HFFc6 (cell line): ENCODE results near the gene KRTAP5-4. TPM values are rescaled to one million over a fixed set of nuclear protein-coding genes. Genes with fewer than 3 reads are reported as not detected.

ENCODE experiments used
- DNase-seq: peaks from one replicate; pipeline ENCODE4 v3.0.0-alpha.2; 2018
- H3K27ac Mint-ChIP-seq: 2 replicates; pipeline ENCODE4 v1.8.0; 2020; ENCODE audit warnings: mild to moderate bottlenecking, mixed read lengths
- H3K27me3 Mint-ChIP-seq: 2 replicates; pipeline ENCODE4 v1.8.0; 2021; ENCODE audit warnings: mild to moderate bottlenecking, moderate library complexity, mixed read lengths; ENCODE audit not compliant: insufficient read depth
- H3K36me3 Mint-ChIP-seq: 2 replicates; pipeline ENCODE4 v1.8.0; 2021; ENCODE audit warnings: low read depth, mixed read lengths
- H3K4me1 Mint-ChIP-seq: 2 replicates; pipeline ENCODE4 v1.8.0; 2020; ENCODE audit warnings: low read depth, mixed read lengths
- H3K4me3 Mint-ChIP-seq: 2 replicates; pipeline ENCODE4 v1.8.0; 2020; ENCODE audit warnings: mild to moderate bottlenecking, moderate library complexity, mixed read lengths
- H3K9me3 Mint-ChIP-seq: 2 replicates; pipeline ENCODE4 v1.8.0; 2020; ENCODE audit warnings: mild to moderate bottlenecking, mixed read lengths
- total RNA-seq, 6 experiments: library from RNA; stranded (reverse); fragmentation: NEBNext Ultra II Directional; extraction: Animal tissue kit (Norgen Biotek cat#: 25700); gene quantifications; 2 replicates in 1 of 6; 3 replicates in 5 of 6; pipeline ENCODE4 v1.2.3, GENCODE V29; 2021
- TF ChIP-seq, protein P1 (sequence below): fragments of 200-600 bp; sonication (generic); IDR thresholded peaks from 2 replicates; pipeline ENCODE4 v1.5.0; 2021; ENCODE audit warnings: antibody characterized with exemption, mild to moderate bottlenecking

The KRTAP5-4 gene
- total RNA-seq, 6 experiments from 2014 or later: not detected

DNA sequence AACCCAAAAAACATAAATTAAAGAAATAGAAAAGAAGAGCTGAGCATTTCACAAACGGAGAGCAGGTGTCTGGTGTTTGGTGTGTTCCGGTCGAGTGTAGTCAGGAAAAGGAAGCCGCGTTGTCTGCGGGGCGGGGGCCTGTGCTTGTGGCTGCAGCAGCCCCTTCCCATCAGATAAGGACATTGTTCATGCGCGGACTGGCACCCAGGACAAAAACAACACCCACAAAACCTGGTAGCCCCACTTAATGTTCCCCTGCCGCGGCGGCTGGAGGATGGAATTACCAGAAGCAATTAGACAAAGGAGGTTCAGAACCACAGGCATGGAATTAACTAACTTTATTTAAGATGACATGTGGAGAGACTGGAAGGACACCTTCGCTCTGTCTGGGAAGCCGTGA, 37.6 kb upstream of the KRTAP5-4 start:
- Mint-ChIP-seq H3K9me3 (no peaks in the 10 kb centered on the region), H3K4me1 (no peaks in the 10 kb centered on the region), H3K36me3 (no peaks in the 10 kb centered on the region), H3K4me3 (no peak overlapping the region), H3K27me3 (peaks cover 47% of the 10 kb centered on the region), H3K27ac (no peak overlapping the region)
- DNase-seq: no peak
- TF ChIP-seq, protein P1, sequence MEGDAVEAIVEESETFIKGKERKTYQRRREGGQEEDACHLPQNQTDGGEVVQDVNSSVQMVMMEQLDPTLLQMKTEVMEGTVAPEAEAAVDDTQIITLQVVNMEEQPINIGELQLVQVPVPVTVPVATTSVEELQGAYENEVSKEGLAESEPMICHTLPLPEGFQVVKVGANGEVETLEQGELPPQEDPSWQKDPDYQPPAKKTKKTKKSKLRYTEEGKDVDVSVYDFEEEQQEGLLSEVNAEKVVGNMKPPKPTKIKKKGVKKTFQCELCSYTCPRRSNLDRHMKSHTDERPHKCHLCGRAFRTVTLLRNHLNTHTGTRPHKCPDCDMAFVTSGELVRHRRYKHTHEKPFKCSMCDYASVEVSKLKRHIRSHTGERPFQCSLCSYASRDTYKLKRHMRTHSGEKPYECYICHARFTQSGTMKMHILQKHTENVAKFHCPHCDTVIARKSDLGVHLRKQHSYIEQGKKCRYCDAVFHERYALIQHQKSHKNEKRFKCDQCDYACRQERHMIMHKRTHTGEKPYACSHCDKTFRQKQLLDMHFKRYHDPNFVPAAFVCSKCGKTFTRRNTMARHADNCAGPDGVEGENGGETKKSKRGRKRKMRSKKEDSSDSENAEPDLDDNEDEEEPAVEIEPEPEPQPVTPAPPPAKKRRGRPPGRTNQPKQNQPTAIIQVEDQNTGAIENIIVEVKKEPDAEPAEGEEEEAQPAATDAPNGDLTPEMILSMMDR: no peak

DNA sequence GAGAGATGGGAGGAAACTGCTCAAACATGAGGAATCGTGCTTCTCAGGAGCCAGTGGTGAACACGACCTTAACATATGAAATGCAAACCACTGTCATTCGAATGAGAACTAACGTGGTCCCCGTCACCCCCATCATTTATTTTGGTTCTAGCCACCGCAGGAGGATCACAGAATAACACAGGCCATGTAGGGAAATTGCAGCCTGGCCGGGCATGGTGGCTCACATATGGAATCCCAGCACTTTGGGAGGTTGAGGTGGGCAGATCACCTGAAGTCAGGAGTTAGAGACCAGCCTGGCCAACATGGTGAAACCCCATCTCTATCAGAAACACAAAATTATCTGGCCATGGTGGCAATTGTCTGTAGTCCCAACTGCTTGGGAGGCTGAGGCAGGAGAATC, 34.7 kb upstream of the KRTAP5-4 start:
- Mint-ChIP-seq H3K4me3 (no peak overlapping the region), H3K27ac (no peak overlapping the region), H3K9me3 (no peaks in the 10 kb centered on the region), H3K36me3 (no peaks in the 10 kb centered on the region), H3K27me3 (peaks cover 51% of the 10 kb centered on the region), H3K4me1 (no peaks in the 10 kb centered on the region)
- TF ChIP-seq, protein P1: no peak
- DNase-seq: no peak

DNA sequence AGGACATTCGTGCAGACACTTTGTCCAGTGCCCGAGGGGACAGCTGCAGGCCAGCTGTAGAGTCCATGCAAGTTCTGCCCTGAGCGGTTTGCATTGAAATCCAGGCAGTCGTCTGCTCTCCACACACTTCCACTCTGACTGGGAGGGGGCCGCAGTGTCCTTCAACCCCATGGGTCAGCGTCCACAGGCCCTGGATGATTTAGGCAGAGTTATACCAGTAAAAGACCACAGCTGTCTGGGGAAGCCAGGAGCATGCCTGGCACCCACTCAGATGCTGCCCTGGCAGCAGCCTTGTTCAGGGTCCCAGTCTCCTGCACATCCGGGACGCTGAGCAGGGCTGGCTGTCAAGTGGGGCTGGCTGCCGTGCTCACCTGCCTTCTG, 34.1 kb upstream of the KRTAP5-4 start:
- H3K27ac Mint-ChIP-seq: no peak overlapping the region
- TF ChIP-seq, protein P1: no peak
- no peak overlapping the region for H3K4me3 Mint-ChIP-seq
- peaks cover 58% of the 10 kb centered on the region for H3K27me3 Mint-ChIP-seq
- no peaks in the 10 kb centered on the region for H3K4me1 Mint-ChIP-seq
- no peak for DNase-seq
- H3K9me3 Mint-ChIP-seq: no peaks in the 10 kb centered on the region
- H3K36me3 Mint-ChIP-seq: no peaks in the 10 kb centered on the region

DNA sequence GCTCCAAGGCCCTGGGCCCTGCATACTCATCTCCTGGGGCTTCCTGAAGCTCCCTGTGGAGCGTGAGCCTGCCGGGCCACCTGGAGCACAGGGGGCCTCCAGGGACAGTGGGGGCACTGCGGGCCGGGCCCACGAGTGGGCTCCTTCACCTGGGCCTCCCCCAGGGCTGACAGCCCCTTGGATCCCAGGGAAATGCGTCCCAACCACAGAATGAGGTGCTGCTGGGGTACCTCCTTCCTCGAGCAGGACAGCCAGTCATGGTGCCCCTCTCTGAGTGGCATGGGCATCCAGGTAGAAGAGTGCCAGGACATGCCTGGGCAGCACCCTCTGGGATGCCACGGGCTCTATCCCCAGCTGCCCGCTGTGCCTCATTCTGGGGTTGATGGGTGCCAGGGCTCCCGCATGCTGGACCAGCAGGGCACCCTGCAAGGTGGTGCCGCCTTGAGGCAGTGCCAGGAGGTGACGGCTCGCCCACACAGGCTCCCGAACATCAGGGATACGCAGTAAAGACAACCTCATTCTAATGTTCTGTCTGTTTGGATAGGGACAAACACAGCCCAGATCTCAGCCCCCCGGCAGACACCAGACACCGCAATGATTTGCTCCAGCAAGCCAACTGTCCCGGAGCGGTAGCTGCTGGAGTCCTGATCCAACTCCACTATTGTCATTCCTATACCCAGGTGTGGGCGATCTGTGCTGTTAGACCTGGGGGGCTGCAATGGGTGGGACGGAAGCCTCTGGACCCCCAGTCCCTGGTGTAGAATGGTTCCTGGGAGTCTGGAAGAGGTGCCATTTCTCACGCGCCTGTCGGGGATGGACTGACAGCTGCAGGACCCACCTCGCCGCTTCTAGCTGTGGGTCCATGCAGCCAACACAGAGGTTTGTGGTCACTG, 33.5 kb upstream of the KRTAP5-4 start:
- DNase-seq: no peak
- H3K9me3 Mint-ChIP-seq: no peaks in the 10 kb centered on the region
- no peak overlapping the region for H3K4me3 Mint-ChIP-seq
- no peaks in the 10 kb centered on the region for H3K36me3 Mint-ChIP-seq
- TF ChIP-seq, protein P1: no peak
- no peaks in the 10 kb centered on the region for H3K4me1 Mint-ChIP-seq
- H3K27ac Mint-ChIP-seq: no peak overlapping the region
- H3K27me3 Mint-ChIP-seq: peaks cover 62% of the 10 kb centered on the region

DNA sequence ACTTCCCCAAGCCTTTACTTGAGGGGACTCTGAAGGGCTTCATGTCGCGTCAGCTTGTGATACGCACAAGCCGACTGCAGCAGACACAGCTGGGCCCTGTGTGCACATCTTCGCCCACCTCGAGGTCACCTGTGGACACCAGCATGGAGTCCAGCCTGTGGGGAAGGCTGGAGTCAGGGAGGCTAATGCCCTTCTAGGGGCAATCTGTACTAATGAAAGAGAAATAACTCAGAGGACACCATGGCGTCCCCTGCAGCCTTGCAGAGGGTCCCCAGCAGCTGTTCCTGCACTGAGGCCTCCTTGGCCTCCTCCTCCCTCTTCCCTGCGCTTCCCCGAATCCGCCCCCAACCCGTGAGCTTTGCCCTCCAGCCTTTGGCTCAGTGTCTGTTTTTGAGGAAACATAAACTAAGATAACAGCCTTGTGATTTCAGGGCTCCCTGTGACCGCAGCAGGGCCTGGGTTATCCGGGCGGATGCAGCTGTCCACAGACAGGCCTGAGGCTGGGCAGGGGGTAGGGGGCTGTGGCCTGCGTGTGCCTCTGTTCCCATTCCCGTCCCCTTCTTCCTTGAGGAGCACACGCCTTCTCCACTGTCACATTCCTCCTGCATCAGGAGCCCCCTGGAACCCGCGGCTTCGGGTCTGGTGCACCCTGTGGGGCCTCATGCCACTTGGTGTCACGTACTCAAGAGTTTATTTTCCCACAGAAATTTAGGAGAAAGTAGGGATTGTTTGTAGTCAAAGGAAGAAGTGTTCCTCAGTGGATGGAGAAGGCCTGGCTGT, 32.6 kb upstream of the KRTAP5-4 start:
- Mint-ChIP-seq H3K9me3 (no peaks in the 10 kb centered on the region), H3K27ac (no peak overlapping the region), H3K4me1 (no peaks in the 10 kb centered on the region), H3K36me3 (no peaks in the 10 kb centered on the region), H3K4me3 (no peak overlapping the region), H3K27me3 (peaks cover 56% of the 10 kb centered on the region)
- DNase-seq: no peak
- TF ChIP-seq, protein P1: no peak
